Esophagus squamous epithelium (tissue), 5 donors: ENCODE measurements around the gene PLEKHO1. TPM values are rescaled to one million over a fixed set of nuclear protein-coding genes. Genes with fewer than 3 reads are reported as not detected.
A peak's percentile ranks its signal among the peaks of the same experiment; 100 is the strongest.

Source experiments
- DNase-seq: peaks from one replicate; lab custom pipeline; 2025; lab: John Stamatoyannopoulos, UW
- H3K27ac ChIP-seq, 4 donors: fragments of 200-600 bp; sonication (generic); one replicate each; pipeline ENCODE4 v1.5.1; 2016 to 2019; ENCODE audit warnings: mild to moderate bottlenecking in 1 of 4
- H3K27me3 ChIP-seq, 4 donors: fragments of 200-600 bp; sonication (generic); 1 replicate in 3 of 4; 2 replicates in 1 of 4; pipeline versions ENCODE4 v1.5.1 to v1.6.0; 2017 to 2021; ENCODE audit warnings: antibody characterized with exemption in 1 of 4
- H3K36me3 ChIP-seq, 3 donors: fragments of 200-600 bp; sonication (generic); one replicate each; pipeline ENCODE4 v1.5.1; 2016 to 2019
- H3K4me1 ChIP-seq, 3 donors: fragments of 200-600 bp; sonication (generic); one replicate each; pipeline ENCODE4 v1.5.1; 2017 to 2019
- H3K4me3 ChIP-seq, 4 donors: fragments of 200-600 bp; sonication (generic); 1 replicate in 3 of 4; 2 replicates in 1 of 4; pipeline ENCODE4 v1.5.1; 2016 to 2019; ENCODE audit warnings: mild to moderate bottlenecking in 2 of 4, moderate library complexity in 1 of 4
- H3K9me3 ChIP-seq, 3 donors: fragments of 200-600 bp; sonication (generic); one replicate each; pipeline ENCODE4 v1.5.1; 2016 to 2019
- POLR2A ChIP-seq, 4 donors: fragments of 450-650 bp; IDR thresholded peaks; one replicate each; pipeline ENCODE4 v1.6.1; 2017; ENCODE audit warnings: antibody characterized with exemption in 4 of 4, mild to moderate bottlenecking in 4 of 4, moderate library complexity in 3 of 4
- WGBS, 2 donors: methylation state at CpG; one replicate each; pipeline ENCODE4 v1.1.5; 2018; 5-methylcytosine and 5-hydroxymethylcytosine counted together
- intact Hi-C: fragments of 100-400 bp; cut with DNase I; formaldehyde crosslinking; loops from one replicate; pipeline ENCODE4 v1.15.0; 2022
- total RNA-seq, 4 donors: library from RNA; depleted of rRNA; stranded (reverse); fragments of >200 nt; gene quantifications; one replicate each; pipeline ENCODE4 v1.1.0, GENCODE V29; 2016
- TF ChIP-seq, protein P1 (sequence below), 6 experiments: fragments of 450-650 bp in 4 of 6; fragments of 200-600 bp in 2 of 6; sonication (generic) in 2 of 6; IDR thresholded peaks; one replicate each; pipeline ENCODE4 v1.5.1; 2016 to 2019; ENCODE audit warnings: antibody characterized with exemption in 6 of 6, mild to moderate bottlenecking in 4 of 6, moderate library complexity in 4 of 6
- donor health status: DM: yes; HTN: yes; CAD: no.

Gene PLEKHO1
- total RNA-seq, 4 donors from 2014 or later, result 6.0 to 46.9 (median 13.3) TPM

DNA sequence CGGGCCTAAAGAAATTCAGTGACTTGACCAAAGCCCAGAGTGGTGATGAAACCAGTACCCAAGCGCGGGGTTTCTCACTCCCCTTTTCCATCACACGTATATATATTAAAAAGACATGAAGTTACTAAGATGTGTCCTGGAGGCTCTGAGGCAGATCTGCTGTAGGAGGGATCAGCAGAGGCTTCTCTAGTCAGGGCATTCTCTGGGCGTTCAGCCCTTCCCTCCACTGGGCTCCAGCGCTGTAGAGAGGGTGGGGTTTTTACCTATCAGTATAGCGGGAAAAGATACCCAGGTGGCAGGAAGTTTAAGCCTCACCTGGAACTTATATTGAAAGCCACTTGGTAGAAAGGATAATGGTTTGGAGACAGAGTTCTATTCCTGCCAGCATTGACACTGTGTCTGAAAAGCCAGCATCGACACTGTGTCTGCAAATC, 862 bp upstream of the PLEKHO1 start:
- Histone ChIP-seq H3K27me3 (peaks cover 0 to 18% (median 0%) of the 10 kb centered on the region in 4 donors), H3K4me3 (peak overlapping the region; percentile 41 to 84 (median 71)), H3K4me1 (peaks cover 0 to 48% (median 16%) of the 10 kb centered on the region in 3 donors), H3K9me3 (no peaks in the 10 kb centered on the region), H3K27ac (peak overlapping the region; percentile 87 to 98 (median 92)), H3K36me3 (peaks cover 0 to under 1% (median 0%) of the 10 kb centered on the region in 3 donors)
- intact Hi-C loops, result no loop called here
- WGBS, 2 donors, result 34 to 42% methylated on average over 8 of the region's 8 CpGs
- TF ChIP-seq, protein P1, sequence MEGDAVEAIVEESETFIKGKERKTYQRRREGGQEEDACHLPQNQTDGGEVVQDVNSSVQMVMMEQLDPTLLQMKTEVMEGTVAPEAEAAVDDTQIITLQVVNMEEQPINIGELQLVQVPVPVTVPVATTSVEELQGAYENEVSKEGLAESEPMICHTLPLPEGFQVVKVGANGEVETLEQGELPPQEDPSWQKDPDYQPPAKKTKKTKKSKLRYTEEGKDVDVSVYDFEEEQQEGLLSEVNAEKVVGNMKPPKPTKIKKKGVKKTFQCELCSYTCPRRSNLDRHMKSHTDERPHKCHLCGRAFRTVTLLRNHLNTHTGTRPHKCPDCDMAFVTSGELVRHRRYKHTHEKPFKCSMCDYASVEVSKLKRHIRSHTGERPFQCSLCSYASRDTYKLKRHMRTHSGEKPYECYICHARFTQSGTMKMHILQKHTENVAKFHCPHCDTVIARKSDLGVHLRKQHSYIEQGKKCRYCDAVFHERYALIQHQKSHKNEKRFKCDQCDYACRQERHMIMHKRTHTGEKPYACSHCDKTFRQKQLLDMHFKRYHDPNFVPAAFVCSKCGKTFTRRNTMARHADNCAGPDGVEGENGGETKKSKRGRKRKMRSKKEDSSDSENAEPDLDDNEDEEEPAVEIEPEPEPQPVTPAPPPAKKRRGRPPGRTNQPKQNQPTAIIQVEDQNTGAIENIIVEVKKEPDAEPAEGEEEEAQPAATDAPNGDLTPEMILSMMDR (IDR thresholded peaks at IDR 0.05), result no peak
- no peak for TF ChIP-seq POLR2A (IDR thresholded peaks at IDR 0.05)
- DNase-seq, result no peak

DNA sequence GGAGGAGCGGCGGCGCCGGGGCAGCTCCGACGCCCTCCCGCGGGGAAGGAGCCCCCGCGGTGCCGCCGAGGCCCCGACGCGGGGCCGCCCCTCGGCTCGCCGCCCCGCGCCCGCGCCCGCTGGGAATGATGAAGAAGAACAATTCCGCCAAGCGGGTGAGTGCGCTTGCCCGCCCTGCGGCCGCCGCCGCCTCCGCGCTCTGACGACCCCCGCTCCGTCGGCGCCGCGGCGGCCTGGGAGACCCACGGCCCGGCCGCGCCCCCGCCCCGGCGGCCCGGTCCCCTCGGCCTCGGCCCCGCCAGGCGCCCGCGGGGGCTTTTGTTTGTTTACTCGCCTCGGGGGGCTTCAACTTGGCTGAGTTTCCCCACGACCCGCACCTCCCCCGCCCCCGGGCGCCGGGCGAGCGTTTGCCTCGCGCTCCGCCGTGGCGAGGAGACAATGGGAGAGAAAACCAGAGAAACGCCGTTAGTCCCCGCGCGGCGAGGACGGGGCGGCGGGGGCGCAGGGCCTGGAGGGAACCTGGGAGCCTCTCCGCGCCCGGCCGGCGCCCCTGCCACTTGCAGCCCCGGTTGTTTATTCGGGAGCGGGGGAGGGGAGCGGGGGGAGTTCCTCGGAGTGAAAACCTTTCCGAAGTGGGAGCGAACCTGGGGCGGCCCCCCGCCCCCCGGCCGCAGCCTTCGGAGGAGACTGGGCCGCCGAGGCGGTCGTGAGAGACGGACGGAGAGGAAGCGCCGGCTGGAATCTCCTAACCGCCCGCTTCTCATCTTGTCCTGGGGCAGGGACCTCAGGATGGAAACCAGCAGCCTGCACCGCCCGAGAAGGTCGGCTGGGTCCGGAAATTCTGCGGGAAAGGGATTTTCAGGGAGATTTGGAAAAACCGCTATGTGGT, 661 bp downstream of the PLEKHO1 start:
- 0 to 2% methylated on average over 5 to 33 of the region's 114 CpGs for WGBS, 2 donors
- TF ChIP-seq, protein P1 (IDR thresholded peaks at IDR 0.05), result no peak

DNA sequence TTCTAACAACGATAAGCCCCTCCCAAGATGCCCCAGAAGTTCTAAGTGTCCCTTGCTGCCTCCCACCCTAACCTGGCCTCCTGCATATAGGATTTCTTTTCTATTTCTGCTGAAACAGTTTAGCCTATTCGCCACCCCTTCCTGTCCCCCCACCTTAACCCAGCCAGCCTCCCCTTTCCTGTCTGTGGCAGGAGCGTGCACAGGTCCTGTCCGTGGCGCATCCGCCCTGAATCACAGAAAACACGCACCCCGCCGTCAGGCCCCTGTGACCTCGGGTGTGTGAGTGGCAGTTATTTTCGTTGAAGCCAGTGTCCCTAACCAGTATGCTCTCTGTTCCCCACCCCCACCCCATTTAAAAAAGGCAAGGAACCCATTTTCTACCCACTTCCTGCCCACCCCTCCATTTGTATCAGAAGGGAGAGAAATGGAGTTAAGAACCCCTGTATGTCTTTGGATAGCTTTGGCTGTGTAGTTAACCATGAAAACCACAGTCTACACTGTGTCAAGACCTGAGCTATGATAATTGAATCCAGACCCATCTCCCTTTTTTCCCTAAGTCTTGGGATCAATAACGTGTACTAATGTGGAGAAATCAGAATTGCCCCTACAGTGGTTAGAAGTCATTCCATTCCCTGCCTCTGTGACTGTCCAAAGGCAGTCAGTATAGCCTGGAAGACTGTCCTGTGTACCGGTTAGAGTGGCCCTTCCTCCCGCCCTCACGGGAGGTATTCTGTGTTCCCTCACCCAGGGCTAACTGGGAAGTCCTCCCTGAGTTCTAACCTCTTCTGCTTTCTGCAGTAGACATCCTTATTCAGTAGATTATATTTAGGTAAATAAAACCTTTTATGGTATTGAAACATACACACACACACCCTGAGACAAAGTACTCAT, 1.8 kb downstream of the PLEKHO1 start:
- WGBS, 2 donors, result 53 to 66% methylated on average over 11 to 15 of the region's 15 CpGs
- Histone ChIP-seq H3K9me3 (no peaks in the 10 kb centered on the region), H3K4me1 (peaks cover 0 to 72% (median 21%) of the 10 kb centered on the region in 3 donors), H3K4me3 (peak overlapping the region; percentile 41 to 84 (median 71)), H3K27ac (peak overlapping the region; percentile 87 to 98 (median 92)), H3K36me3 (peaks cover 0 to 24% (median 0%) of the 10 kb centered on the region in 3 donors), H3K27me3 (peaks cover 0 to 18% (median 0%) of the 10 kb centered on the region in 4 donors)
- DNase-seq, result no peak
- intact Hi-C loops, result no loop called here
- TF ChIP-seq, protein P1 (IDR thresholded peaks at IDR 0.05), result no peak
- TF ChIP-seq POLR2A (IDR thresholded peaks at IDR 0.05), result peak in 1 of 4 donors; percentile 46

More for the DNA sequence above, 661 bp downstream of the PLEKHO1 start:
- no peak for DNase-seq
- intact Hi-C loops, result no loop called here
- H3K4me3 ChIP-seq, result peak overlapping the region; percentile 41 to 84 (median 71)
- H3K27me3 ChIP-seq, result peaks cover 0 to 18% (median 0%) of the 10 kb centered on the region in 4 donors
- H3K9me3 ChIP-seq, result no peaks in the 10 kb centered on the region
- H3K27ac ChIP-seq, result peak overlapping the region; percentile 87 to 98 (median 92)
- H3K36me3 ChIP-seq, result peaks cover 0 to 14% (median 0%) of the 10 kb centered on the region in 3 donors
- H3K4me1 ChIP-seq, result peaks cover 0 to 63% (median 21%) of the 10 kb centered on the region in 3 donors

DNA sequence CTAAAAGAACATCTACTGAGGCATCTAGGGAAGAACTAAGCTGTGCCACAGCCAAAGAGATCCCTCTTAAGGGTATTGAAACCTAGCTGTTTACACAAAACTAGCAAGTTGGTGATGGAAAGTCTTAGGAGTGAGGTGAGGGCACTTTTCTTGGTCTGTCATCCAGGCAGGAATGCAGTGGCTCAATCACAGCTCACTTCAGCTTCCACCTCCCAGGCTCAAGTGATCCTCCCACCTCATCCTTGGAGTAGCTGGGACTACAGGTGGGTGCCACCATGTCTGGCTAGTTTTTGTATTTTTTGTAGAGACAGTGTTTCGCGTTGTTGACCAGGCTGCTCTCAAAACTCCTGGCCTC, 2.4 kb downstream of the PLEKHO1 start:
- intact Hi-C loops, result no loop called here
- Histone ChIP-seq H3K27ac (peak overlapping the region; percentile 87 to 98 (median 92)), H3K9me3 (no peaks in the 10 kb centered on the region), H3K4me1 (peaks cover 0 to 78% (median 21%) of the 10 kb centered on the region in 3 donors), H3K4me3 (peak overlapping the region in 3 of 4 donors; percentile 4 to 84 (median 77)), H3K27me3 (peaks cover 0 to 18% (median 0%) of the 10 kb centered on the region in 4 donors), H3K36me3 (peaks cover 0 to 30% (median 0%) of the 10 kb centered on the region in 3 donors)
- no peak for DNase-seq
- 59 to 80% methylated on average over 2 of the region's 2 CpGs for WGBS, 2 donors
- TF ChIP-seq, protein P1 (IDR thresholded peaks at IDR 0.05), result no peak
- no peak for TF ChIP-seq POLR2A (IDR thresholded peaks at IDR 0.05)
